Progenitor cell of endocrine pancreas (in vitro differentiated cells): ENCODE data around the gene GOLGA8R. TPM values are rescaled to one million over a fixed set of nuclear protein-coding genes. Genes with fewer than 3 reads are reported as not detected.
"Not testable (repeated sequence)": the region's sequence is repeated elsewhere in the genome, so short reads cannot be mapped to it uniquely, and the experiment has no call there.

Experiments used
- DNase-seq: peaks from one replicate; pipeline ENCODE4 v3.0.0; 2021; ENCODE audit warnings: low spot score; ENCODE audit not compliant: unreplicated experiment
- H3K27ac Mint-ChIP-seq: 2 replicates; pipeline ENCODE4 v1.8.0; 2021; ENCODE audit warnings: mild to moderate bottlenecking, moderate library complexity, mixed read lengths
- H3K27me3 Mint-ChIP-seq: 2 replicates; pipeline ENCODE4 v1.8.0; 2021; ENCODE audit warnings: mixed read lengths
- H3K36me3 Mint-ChIP-seq: 2 replicates; pipeline ENCODE4 v1.8.0; 2022; ENCODE audit warnings: mixed read lengths; ENCODE audit not compliant: insufficient read depth
- H3K4me1 Mint-ChIP-seq: 2 replicates; pipeline ENCODE4 v1.8.0; 2021; ENCODE audit warnings: low read depth, mixed read lengths
- H3K4me3 Mint-ChIP-seq: 2 replicates; pipeline ENCODE4 v1.8.0; 2021; ENCODE audit warnings: low read depth, mild to moderate bottlenecking, moderate library complexity, mixed read lengths
- H3K9me3 Mint-ChIP-seq: 2 replicates; pipeline ENCODE4 v1.8.0; 2021; ENCODE audit warnings: low read depth, mixed read lengths
- total RNA-seq: library from RNA; stranded (reverse); gene quantifications from 2 replicates; pipeline ENCODE4 v1.2.1, GENCODE V29; 2021

The GOLGA8R gene
- total RNA-seq, 1 donor from 2014 or later: 0.55 TPM

DNA sequence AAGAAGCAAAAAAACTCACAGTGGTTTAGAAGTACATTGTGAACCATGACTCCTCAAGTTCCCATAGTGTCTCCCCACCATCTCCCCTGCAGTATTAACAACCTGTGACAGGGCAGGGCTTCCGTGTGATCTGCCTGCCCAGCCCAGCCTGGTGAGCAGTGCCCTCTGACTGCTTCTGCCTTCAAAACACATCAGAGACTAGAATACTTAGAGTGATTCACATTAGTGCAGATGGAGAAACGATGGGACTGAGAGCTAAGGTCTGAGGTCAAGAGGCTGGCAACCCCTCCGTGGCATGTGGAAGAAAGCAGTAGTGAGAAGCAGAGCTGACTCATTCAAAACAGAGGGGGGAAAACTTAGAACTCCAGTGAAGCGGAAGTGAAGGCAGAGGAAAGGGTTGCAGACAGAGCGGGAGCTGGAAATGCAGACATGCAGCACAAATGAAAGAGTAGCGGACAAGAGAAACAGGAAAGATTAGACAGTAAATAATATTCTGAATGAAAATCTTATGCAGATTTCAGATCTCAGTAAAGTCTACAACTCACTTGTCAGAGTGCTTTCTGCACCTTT lies 27.7 kb downstream of the GOLGA8R start:
- not testable (repeated sequence) for H3K27ac Mint-ChIP-seq, H3K4me1 Mint-ChIP-seq, H3K4me3 Mint-ChIP-seq, H3K9me3 Mint-ChIP-seq, DNase-seq, H3K27me3 Mint-ChIP-seq, H3K36me3 Mint-ChIP-seq

DNA sequence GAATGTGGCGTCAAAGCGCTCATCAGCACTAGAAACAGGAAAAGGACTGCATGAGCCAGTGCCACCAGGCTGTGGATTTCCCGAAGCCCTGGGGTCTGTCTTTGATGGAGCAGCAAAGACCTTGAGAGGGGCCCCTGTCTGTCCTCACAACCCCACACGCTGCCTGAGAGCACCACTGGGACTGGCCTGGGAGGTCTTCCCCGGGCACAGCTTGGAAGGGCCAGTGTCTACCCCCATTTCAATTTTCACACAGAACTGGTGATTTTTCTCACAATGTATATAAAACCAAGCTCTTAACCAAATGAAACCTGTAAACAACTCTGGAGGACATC lies 37.0 kb downstream of the GOLGA8R start:
- H3K27ac Mint-ChIP-seq, H3K9me3 Mint-ChIP-seq, DNase-seq, H3K4me1 Mint-ChIP-seq, H3K36me3 Mint-ChIP-seq, H3K27me3 Mint-ChIP-seq, H3K4me3 Mint-ChIP-seq: not testable (repeated sequence)

DNA sequence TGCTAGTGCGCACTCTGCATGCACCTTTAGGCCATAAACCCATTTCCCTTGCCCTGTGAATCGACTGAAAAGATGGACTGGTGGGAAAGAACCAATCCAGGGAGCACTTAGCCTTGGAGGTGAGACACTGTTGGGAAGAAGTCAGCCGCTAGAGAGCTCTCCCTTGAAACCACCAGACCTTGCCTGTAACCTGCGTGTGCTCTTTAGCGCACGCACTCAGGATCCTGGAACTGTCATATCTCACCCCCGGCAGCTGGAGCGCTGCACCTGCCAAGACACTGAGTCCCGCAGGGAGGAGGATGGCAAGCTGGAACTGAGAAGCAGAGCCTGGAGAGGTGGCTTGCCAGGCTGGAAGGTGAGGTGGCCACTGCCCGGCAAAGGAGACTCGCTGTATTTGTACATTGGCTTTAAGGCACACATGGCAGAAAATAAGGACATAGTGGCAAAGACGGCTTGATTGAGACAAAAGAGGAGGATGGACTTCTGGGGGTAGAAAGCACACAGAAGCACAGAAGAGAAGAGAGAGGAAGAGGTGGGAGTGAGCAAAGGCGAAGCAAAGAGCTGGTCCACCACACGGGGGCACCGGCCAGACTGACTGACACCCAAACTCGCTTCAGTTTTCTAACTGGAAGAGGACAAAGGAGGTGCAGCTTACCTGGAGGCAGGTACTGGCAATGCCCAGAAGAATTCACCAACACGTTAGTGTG lies 37.5 kb downstream of the GOLGA8R start:
- H3K27me3 Mint-ChIP-seq, DNase-seq, H3K27ac Mint-ChIP-seq, H3K4me1 Mint-ChIP-seq, H3K36me3 Mint-ChIP-seq, H3K9me3 Mint-ChIP-seq, H3K4me3 Mint-ChIP-seq: not testable (repeated sequence)

DNA sequence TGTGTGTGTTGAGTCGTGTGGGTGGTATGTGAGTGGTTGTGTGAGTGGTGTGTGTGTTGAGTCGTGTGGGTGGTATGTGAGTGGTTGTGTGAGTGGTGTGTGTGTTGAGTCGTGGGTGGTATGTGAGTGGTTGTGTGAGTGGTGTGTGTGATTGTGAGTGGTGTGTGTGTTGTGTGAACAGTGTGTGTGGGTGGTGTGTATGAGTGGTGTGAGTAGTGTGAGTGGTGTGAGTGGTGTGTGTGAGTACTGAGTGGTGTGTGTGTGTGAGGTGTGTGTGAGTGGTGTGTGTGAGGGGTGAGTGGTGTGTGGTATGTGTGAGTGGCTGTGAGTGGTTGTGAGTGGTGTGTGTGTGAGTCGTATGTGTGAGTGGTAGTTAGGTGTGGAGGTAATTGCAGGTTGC lies 38.2 kb downstream of the GOLGA8R start:
- H3K36me3 Mint-ChIP-seq, H3K4me3 Mint-ChIP-seq, H3K4me1 Mint-ChIP-seq, DNase-seq, H3K9me3 Mint-ChIP-seq, H3K27me3 Mint-ChIP-seq: not testable (repeated sequence)
- H3K27ac Mint-ChIP-seq: peak overlapping the region; percentile 17

DNA sequence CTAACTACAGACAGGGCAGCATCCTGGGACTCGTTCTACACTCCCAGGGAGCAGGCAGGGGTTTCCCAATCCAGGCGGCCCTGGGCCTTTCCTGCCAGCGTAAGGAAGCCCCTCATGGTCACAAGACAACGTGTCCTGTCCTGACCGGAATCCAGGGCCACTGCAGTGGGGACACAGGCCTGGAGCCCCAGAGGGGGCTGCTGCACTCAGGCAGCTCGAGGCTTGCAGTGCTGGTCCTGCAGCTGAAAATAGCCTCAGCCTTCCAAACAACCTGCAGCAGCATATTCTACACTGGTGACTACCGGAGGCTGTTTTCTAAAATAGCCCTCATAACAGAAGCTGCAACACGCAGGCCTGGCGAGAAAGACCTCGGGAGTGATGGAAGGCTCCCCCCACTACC lies 39.2 kb downstream of the GOLGA8R start:
- H3K4me3 Mint-ChIP-seq, H3K36me3 Mint-ChIP-seq, H3K4me1 Mint-ChIP-seq, H3K27me3 Mint-ChIP-seq, DNase-seq, H3K9me3 Mint-ChIP-seq, H3K27ac Mint-ChIP-seq: not testable (repeated sequence)

DNA sequence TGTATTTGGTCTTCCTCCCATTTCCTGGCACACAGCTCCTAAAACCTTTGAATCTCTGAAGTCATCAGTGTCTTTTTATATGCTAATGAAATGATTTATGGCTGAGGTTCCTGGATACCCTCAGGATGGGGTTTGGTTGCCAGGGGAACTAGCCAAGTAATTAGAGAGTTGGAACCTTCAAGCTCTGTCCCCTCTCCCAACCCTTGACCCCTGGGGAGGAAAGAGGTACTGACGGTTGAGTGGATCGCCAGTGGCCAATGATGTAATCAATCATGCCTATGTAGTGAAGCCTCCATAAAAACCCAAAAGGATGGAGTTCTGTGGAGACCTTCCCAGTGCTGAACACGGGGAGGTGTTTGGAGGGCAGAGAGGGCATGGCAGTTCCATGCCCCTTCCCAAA lies 45.8 kb downstream of the GOLGA8R start:
- not testable (repeated sequence) for H3K27me3 Mint-ChIP-seq, DNase-seq, H3K4me1 Mint-ChIP-seq, H3K27ac Mint-ChIP-seq, H3K4me3 Mint-ChIP-seq, H3K36me3 Mint-ChIP-seq, H3K9me3 Mint-ChIP-seq

DNA sequence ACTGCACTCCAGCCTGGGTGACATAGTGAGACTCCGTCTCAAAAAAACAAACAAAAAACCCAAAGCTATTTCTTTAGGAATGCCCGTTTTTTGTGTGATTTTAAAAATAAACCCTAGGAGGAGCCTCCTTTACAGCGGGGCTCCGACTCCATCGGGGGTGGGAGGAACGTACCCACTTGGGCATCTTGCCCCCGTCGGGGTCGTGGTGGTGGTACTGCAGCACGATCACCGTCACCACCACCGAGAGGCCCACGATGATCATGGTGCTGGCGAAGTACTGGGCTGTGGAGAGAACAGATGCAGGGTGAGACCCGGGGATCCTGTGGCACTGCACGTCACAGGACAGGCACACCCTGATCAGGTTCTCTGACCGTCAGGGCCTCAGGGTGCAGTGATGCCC lies 46.8 kb downstream of the GOLGA8R start:
- H3K36me3 Mint-ChIP-seq, H3K4me1 Mint-ChIP-seq, H3K27me3 Mint-ChIP-seq, DNase-seq, H3K9me3 Mint-ChIP-seq, H3K4me3 Mint-ChIP-seq, H3K27ac Mint-ChIP-seq: not testable (repeated sequence)

DNA sequence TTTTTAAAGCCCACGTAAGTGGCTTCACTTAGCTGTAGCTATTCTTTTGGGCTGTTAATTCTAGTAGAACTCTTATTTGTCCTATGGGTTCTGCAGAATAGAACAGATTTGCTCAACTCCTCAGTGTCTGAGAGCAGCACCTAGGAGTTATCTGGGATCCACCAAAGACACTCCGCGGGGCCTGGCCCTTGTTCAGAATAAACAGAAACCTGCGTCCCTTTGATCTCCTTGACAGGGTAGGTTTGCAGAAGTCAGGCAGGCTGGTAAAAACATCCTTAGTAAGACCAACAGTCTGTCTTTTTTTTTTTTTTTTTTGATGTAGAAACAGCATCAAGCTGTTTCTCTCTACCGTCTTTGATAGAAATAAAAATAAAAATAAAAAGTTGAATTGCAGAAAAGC lies 52.7 kb downstream of the GOLGA8R start:
- H3K4me1 Mint-ChIP-seq, H3K27ac Mint-ChIP-seq, H3K4me3 Mint-ChIP-seq, H3K27me3 Mint-ChIP-seq, H3K9me3 Mint-ChIP-seq, H3K36me3 Mint-ChIP-seq, DNase-seq: not testable (repeated sequence)

DNA sequence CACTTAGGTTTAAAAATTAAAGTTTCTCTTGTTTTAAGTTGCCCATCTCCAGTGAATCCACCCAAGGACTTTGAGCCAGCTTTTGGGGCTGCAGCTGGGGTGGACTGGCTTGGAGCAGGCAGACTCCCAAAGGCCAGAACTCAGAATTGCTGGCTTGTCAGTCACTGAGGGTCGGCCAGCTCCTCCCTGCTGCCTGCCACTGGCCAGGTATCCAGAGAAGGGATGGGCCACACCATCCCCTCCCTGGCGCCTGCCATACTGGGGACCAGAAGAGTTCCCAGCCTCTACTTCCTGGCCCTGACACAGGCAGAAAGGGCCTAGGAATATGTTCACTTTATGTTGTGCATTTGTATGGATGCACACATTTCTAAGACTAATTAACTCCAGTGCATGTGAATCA lies 53.1 kb downstream of the GOLGA8R start:
- not testable (repeated sequence) for H3K9me3 Mint-ChIP-seq, H3K27ac Mint-ChIP-seq, H3K36me3 Mint-ChIP-seq, DNase-seq, H3K4me1 Mint-ChIP-seq, H3K4me3 Mint-ChIP-seq, H3K27me3 Mint-ChIP-seq

DNA sequence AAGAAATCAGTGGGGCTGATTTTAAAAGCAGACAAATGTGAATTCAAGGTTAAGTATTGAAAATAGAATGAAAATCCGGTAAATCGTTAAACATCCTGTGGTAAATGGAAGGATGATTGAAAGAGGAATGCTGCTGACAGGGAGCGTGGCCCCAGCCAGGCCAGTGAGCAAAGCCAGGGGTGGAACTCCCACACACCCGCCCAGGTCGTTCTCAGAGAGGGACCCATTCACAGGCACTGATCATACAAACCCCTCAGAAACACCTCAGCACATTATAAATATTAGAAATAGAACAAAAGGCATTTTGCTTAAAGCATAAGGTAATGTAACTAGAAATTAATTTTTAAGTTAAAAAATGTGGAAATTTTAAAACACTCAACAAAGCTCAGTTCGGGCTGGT lies 59.0 kb downstream of the GOLGA8R start:
- not testable (repeated sequence) for DNase-seq, H3K36me3 Mint-ChIP-seq, H3K4me3 Mint-ChIP-seq, H3K27ac Mint-ChIP-seq, H3K9me3 Mint-ChIP-seq, H3K27me3 Mint-ChIP-seq, H3K4me1 Mint-ChIP-seq

Other genes with a start within 250 kb of the GOLGA8R start
- gene CHRFAM7A, start 20.7 kb downstream of the GOLGA8R start, total RNA-seq: 0.96 and 1.1 TPM in 2 replicates
- gene GOLGA8Q, start 137.8 kb upstream of the GOLGA8R start, total RNA-seq: not detected in 2 replicates
- gene GOLGA8H, start 189.8 kb upstream of the GOLGA8R start, total RNA-seq: 0.27 and 0.34 TPM in 2 replicates